CD8-positive, alpha-beta memory T cell (primary cell): ENCODE results near the gene ZNF620. TPM values are rescaled to one million over a fixed set of nuclear protein-coding genes. Genes with fewer than 3 reads are reported as not detected.

Experiments used
- CTCF ChIA-PET: fragments of 350-600 bp; sonication (Branson Sonifier 250); formaldehyde crosslinking; loops from one replicate; lab custom pipeline; 2021; ENCODE audit warnings: antibody characterized with exemption; lab: Charles Lee
- POLR2A ChIA-PET: fragments of 350-600 bp; sonication (Branson Sonifier 250); formaldehyde crosslinking; loops from one replicate; lab custom pipeline; 2021; ENCODE audit warnings: antibody characterized with exemption; lab: Charles Lee
- DNase-seq, 5 donors: peaks; one replicate each; pipeline versions ENCODE4 v3.0.0 to v3.0.0-alpha.2; 2020 to 2022; ENCODE audit warnings: mixed read lengths in 1 of 5
- H3K27ac ChIP-seq: one replicate; pipeline ENCODE4 v1.7.0; 2013; ENCODE audit warnings: low read depth, mild to moderate bottlenecking, low read length, moderate library complexity
- H3K27me3 ChIP-seq: 2 replicates; pipeline ENCODE4 v1.7.0; 2013; ENCODE audit warnings: low read length, mild to moderate bottlenecking; ENCODE audit not compliant: insufficient read depth, poor library complexity, severe bottlenecking
- H3K36me3 ChIP-seq: 2 replicates; pipeline ENCODE4 v1.7.0; 2013; ENCODE audit warnings: mild to moderate bottlenecking, low read length, moderate library complexity; ENCODE audit not compliant: insufficient read depth
- H3K4me1 ChIP-seq: 2 replicates; pipeline ENCODE4 v1.7.0; 2013; ENCODE audit warnings: mild to moderate bottlenecking, low read length, moderate library complexity; ENCODE audit not compliant: insufficient read depth
- H3K4me3 ChIP-seq: 2 replicates; pipeline ENCODE4 v1.7.0; 2013; ENCODE audit warnings: mild to moderate bottlenecking, low read length
- H3K9me3 ChIP-seq: 2 replicates; pipeline ENCODE4 v1.7.0; 2013; ENCODE audit warnings: mild to moderate bottlenecking, low read length
- H3K27ac Mint-ChIP-seq, 8 donors: one replicate each; pipeline ENCODE4 v1.8.0; 2020 to 2021; ENCODE audit warnings: mixed read lengths in 8 of 8, mild to moderate bottlenecking in 6 of 8, inconsistent platforms in 3 of 8, moderate library complexity in 3 of 8
- H3K27me3 Mint-ChIP-seq, 2 donors: one replicate each; pipeline ENCODE4 v1.8.0; 2020 to 2021; ENCODE audit warnings: mixed read lengths in 2 of 2, mild to moderate bottlenecking in 1 of 2, moderate library complexity in 1 of 2
- H3K36me3 Mint-ChIP-seq, 3 donors: one replicate each; pipeline ENCODE4 v1.8.0; 2020 to 2021; ENCODE audit warnings: mixed read lengths in 3 of 3, inconsistent platforms in 1 of 3, mild to moderate bottlenecking in 1 of 3
- H3K4me1 Mint-ChIP-seq, 3 donors: one replicate each; pipeline ENCODE4 v1.8.0; 2020 to 2021; ENCODE audit warnings: mixed read lengths in 3 of 3, inconsistent platforms in 1 of 3, mild to moderate bottlenecking in 1 of 3
- H3K4me3 Mint-ChIP-seq, 7 donors: one replicate each; pipeline ENCODE4 v1.8.0; 2020 to 2021; ENCODE audit warnings: mixed read lengths in 7 of 7, mild to moderate bottlenecking in 6 of 7, moderate library complexity in 4 of 7, inconsistent platforms in 2 of 7
- H3K9me3 Mint-ChIP-seq, 5 donors: one replicate each; pipeline ENCODE4 v1.8.0; 2020 to 2022; ENCODE audit warnings: mixed read lengths in 5 of 5, mild to moderate bottlenecking in 3 of 5, moderate library complexity in 2 of 5, inconsistent platforms in 1 of 5
- polyA plus RNA-seq: library from polyadenylated mRNA; unstranded; fragments of 300-500 nt; fragmentation: Illumina TruSeq; gene quantifications from one replicate; pipeline ENCODE4 v1.2.3, GENCODE V29; 2021
- total RNA-seq, 2 experiments: library from RNA; stranded (reverse); gene quantifications; one replicate each; pipeline ENCODE4 v1.2.3, GENCODE V29; 2021

ZNF620 gene
- total and polyA plus RNA-seq, 3 experiments from 2014 or later = 2.9 to 7.6 (median 7.1) TPM

DNA sequence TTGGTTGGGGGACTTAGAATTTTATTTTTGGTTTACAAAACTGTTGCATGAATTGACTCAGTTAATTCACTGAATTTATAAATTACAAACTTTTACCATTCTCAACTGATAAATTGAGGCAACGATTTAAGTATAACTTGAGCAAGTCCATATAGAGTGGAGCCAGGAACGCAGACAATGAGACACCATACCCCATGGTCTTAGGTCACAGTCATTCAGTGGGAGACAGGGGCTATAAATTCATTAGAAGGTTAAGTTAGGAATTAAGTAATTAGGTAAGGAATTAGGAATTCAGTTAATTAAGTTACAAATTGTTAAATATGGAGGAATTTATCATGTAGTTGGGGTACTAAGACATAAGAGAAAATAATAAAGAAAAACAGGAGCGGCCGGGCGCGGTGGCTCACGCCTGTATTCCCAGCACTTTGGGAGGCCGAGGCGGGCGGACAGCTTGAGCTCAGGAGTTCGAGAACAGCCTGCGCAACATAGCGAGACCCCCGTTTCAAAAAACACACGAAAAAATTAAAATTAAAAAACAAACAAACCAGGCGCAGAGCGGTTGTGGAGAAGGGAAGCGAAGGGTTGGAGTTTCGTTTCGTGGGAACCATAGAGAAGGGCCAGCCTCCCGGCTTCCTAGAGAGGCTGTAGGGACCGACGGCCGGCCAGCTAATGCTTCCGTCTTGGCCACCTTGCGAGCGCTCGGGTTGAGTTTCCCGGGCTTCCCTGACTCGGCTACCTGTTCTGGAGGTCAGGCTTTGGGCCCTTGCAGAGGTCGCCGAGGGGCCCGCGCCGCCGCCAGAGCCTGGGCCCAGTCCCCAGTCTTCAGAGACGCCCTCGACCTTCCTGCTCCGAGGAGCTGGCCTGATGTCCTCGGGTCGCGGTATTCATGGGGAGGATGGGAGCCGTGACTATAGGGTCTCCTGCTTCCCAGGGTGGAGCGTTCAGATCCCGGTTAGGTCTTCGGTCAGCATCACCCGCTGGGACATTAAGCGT lies 29.1 kb upstream of the ZNF620 start, which contains the start of gene ZNF619:
TSS of gene ZNF619 (plus strand) at position 645 of the 993 bp plus-strand sequence. CDS start 858 bp downstream, outside the sequence.
- Mint-ChIP-seq H3K27ac (peak within 1 kb of the TSS; percentile 83 to 99 (median 95)), H3K4me1 (peaks cover 25 to 44% (median 27%) of the 10 kb centered on the region in 3 donors), H3K9me3 (no peaks in the 10 kb centered on the region), H3K36me3 (peaks cover 4 to 43% (median 5%) of the 10 kb centered on the region in 3 donors), H3K4me3 (peak within 1 kb of the TSS; percentile 91 to 98 (median 94)), H3K27me3 (peaks cover 0 to 3% of the 10 kb centered on the region in 2 donors)
- H3K4me3 ChIP-seq = peak within 1 kb of the TSS; percentile 84
- H3K36me3 ChIP-seq = peaks cover under 1% of the 10 kb centered on the region
- peak; percentile 42 to 71 (median 49) for DNase-seq
- POLR2A ChIA-PET = interaction anchor here (0.7 to 2.0 kb wide), 3 partner anchors 20 to 29 kb away, joined by 4 to 14 read pairs (median 5); partner anchors contain the start of genes RPL14 and ZNF620
- CTCF ChIA-PET = interaction anchor here (0.8 to 1.3 kb wide), 3 partner anchors 29 to 168 kb away, joined by 3 to 4 read pairs (median 3); partner anchors contain the start of genes EIF1B and ZNF620
- H3K9me3 ChIP-seq = no peaks in the 10 kb centered on the region
- H3K4me1 ChIP-seq = peaks cover 16% of the 10 kb centered on the region
- no peaks in the 10 kb centered on the region for H3K27me3 ChIP-seq
- peak within 1 kb of the TSS; percentile 78 for H3K27ac ChIP-seq

DNA sequence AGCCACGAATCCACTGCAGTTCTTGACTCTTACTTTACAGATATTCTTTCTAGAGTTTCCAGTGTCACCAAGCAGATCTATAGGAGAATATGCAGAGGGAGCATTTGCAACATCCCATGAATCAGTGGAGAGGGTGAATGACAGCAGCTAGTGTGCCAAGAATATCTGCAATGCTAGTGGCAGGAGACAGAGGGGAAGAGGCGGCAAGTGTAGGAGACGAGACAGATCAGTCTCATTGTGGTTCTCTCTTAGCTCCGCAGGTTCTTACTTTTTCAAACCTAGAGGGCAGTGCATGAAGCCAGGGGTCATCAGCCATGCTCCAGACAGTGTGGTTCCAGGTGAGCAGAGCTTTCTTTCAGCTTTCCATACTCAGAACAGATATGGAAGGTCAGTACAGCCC lies 28.2 kb upstream of the ZNF620 start:
- Histone ChIP-seq H3K4me3 (peak overlapping the region; percentile 84), H3K9me3 (no peaks in the 10 kb centered on the region), H3K27me3 (no peaks in the 10 kb centered on the region), H3K36me3 (peaks cover 6% of the 10 kb centered on the region), H3K4me1 (peaks cover 18% of the 10 kb centered on the region), H3K27ac (peak overlapping the region; percentile 78)
- Mint-ChIP-seq H3K4me1 (peaks cover 32 to 51% (median 36%) of the 10 kb centered on the region in 3 donors), H3K9me3 (no peaks in the 10 kb centered on the region), H3K27me3 (peaks cover 0 to 3% of the 10 kb centered on the region in 2 donors), H3K36me3 (peaks cover 10 to 49% (median 10%) of the 10 kb centered on the region in 3 donors), H3K27ac (peak overlapping the region; percentile 26 to 99 (median 95)), H3K4me3 (peak overlapping the region; percentile 91 to 98 (median 94))
- POLR2A ChIA-PET = interaction anchor here (0.7 to 2.0 kb wide), 3 partner anchors 20 to 28 kb away, joined by 4 to 14 read pairs (median 5); partner anchors contain the start of genes RPL14 and ZNF620
- no peak for DNase-seq
- CTCF ChIA-PET = interaction anchor here (1.2 to 1.3 kb wide), 2 partner anchors 48 to 168 kb away, joined by 3 to 4 read pairs; partner anchors contain the start of gene EIF1B

GRCh38 chr3:40487172-40487571 lies 18.7 kb upstream of the ZNF620 start:
- DNase-seq = no peak
- Mint-ChIP-seq H3K36me3 (peaks cover 32 to 54% (median 45%) of the 10 kb centered on the region in 3 donors), H3K4me3 (no peak overlapping the region), H3K9me3 (peaks cover 0 to 26% (median 14%) of the 10 kb centered on the region in 5 donors), H3K27ac (no peak overlapping the region), H3K27me3 (no peaks in the 10 kb centered on the region), H3K4me1 (peaks cover 11 to 12% (median 11%) of the 10 kb centered on the region in 3 donors)
- H3K4me3 ChIP-seq = no peak overlapping the region
- ChIA-PET POLR2A (interaction anchor here (0.6 to 0.7 kb wide), 3 partner anchors 24 to 37 kb away, joined by 3 to 6 read pairs (median 4); partner anchors contain the start of gene RPL14), CTCF (no interaction called here)
- H3K4me1 ChIP-seq = peaks cover 8% of the 10 kb centered on the region
- H3K27ac ChIP-seq = no peak overlapping the region
- peaks cover 6% of the 10 kb centered on the region for H3K9me3 ChIP-seq
- H3K27me3 ChIP-seq = no peaks in the 10 kb centered on the region
- peaks cover 16% of the 10 kb centered on the region for H3K36me3 ChIP-seq

DNA sequence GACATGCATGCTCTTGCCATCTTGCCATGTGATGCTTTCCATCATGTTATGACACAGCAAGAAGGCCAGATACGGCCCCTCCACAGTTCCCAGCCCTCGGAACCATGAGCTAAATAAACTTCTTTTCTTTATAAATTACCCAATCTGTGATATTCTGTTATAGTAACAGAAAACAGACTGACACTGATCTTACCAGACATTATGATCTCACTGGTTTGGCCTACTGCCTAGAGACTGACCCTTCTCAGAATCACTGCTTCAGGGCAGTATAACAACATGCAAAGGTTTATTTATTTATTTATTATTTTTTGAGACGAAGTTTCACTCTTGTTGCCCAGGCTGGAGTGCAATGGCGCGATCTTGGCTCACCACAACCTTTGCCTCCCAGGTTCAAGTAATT lies 14.9 kb upstream of the ZNF620 start:
- H3K4me1 ChIP-seq = no peaks in the 10 kb centered on the region
- no peak for DNase-seq
- ChIA-PET CTCF (no interaction called here), POLR2A (interaction anchor here (0.6 kb wide), 1 partner anchor 32 kb away, joined by 3 read pairs; no protein-coding TSS in a partner anchor)
- H3K27ac ChIP-seq = no peak overlapping the region
- H3K36me3 Mint-ChIP-seq = peaks cover 24 to 31% (median 29%) of the 10 kb centered on the region in 3 donors
- no peak overlapping the region for H3K27ac Mint-ChIP-seq
- H3K27me3 ChIP-seq = no peaks in the 10 kb centered on the region
- H3K36me3 ChIP-seq = peaks cover 15% of the 10 kb centered on the region
- peaks cover 6% of the 10 kb centered on the region for H3K9me3 ChIP-seq
- peaks cover 0 to 26% (median 14%) of the 10 kb centered on the region in 5 donors for H3K9me3 Mint-ChIP-seq
- no peak overlapping the region for H3K4me3 Mint-ChIP-seq
- no peak overlapping the region for H3K4me3 ChIP-seq
- no peaks in the 10 kb centered on the region for H3K27me3 Mint-ChIP-seq
- peaks cover 0 to 3% (median 0%) of the 10 kb centered on the region in 3 donors for H3K4me1 Mint-ChIP-seq

DNA sequence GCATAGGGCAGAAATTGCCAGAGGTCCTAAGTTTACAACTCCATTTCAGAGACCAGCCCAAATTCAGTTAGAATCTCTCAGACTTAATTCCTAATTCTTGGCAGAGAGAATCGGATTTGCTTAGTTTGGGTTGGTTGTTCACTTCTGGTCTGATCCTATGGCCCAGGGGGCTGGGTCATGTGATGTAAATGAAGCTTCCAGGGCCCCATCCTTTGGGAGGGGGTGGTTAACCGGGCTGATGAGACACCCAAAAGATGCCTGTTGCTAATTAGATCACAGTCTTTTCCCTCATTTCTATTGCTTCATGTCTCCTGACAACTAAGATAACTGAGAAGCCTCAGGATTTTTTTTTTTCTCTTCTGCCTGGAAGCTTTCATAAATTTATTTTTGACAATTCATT lies 11.1 kb upstream of the ZNF620 start:
- ChIA-PET CTCF (interaction anchor here (1.3 kb wide), 1 partner anchor 11 kb away, joined by 3 read pairs; no protein-coding TSS in a partner anchor), POLR2A (no interaction called here)
- Histone ChIP-seq H3K4me3 (no peak overlapping the region), H3K27me3 (no peaks in the 10 kb centered on the region), H3K9me3 (no peaks in the 10 kb centered on the region), H3K27ac (no peak overlapping the region), H3K36me3 (no peaks in the 10 kb centered on the region), H3K4me1 (no peaks in the 10 kb centered on the region)
- no peak overlapping the region for H3K4me3 Mint-ChIP-seq
- H3K27ac Mint-ChIP-seq = no peak overlapping the region
- peaks cover 0 to 5% (median 4%) of the 10 kb centered on the region in 3 donors for H3K36me3 Mint-ChIP-seq
- no peaks in the 10 kb centered on the region for H3K4me1 Mint-ChIP-seq
- no peak for DNase-seq
- H3K27me3 Mint-ChIP-seq = no peaks in the 10 kb centered on the region
- peaks cover 0 to 4% (median 0%) of the 10 kb centered on the region in 5 donors for H3K9me3 Mint-ChIP-seq

- no peak overlapping the region for H3K27ac Mint-ChIP-seq
- H3K36me3 Mint-ChIP-seq = peaks cover 0 to 1% (median 0%) of the 10 kb centered on the region in 3 donors
- CTCF ChIA-PET = no interaction called here
- H3K4me1 ChIP-seq = no peaks in the 10 kb centered on the region
- H3K4me3 Mint-ChIP-seq = no peak overlapping the region
- POLR2A ChIA-PET = no interaction called here
- no peaks in the 10 kb centered on the region for H3K27me3 ChIP-seq
- H3K4me3 ChIP-seq = no peak overlapping the region
- H3K4me1 Mint-ChIP-seq = no peaks in the 10 kb centered on the region
- H3K9me3 ChIP-seq = no peaks in the 10 kb centered on the region
- H3K36me3 ChIP-seq = no peaks in the 10 kb centered on the region
- no peaks in the 10 kb centered on the region for H3K27me3 Mint-ChIP-seq
- H3K9me3 Mint-ChIP-seq = no peaks in the 10 kb centered on the region
- no peak overlapping the region for H3K27ac ChIP-seq
- DNase-seq = no peak
Observed at GRCh38 chr3:40497288-40497687, 8.6 kb upstream of the ZNF620 start.

DNA sequence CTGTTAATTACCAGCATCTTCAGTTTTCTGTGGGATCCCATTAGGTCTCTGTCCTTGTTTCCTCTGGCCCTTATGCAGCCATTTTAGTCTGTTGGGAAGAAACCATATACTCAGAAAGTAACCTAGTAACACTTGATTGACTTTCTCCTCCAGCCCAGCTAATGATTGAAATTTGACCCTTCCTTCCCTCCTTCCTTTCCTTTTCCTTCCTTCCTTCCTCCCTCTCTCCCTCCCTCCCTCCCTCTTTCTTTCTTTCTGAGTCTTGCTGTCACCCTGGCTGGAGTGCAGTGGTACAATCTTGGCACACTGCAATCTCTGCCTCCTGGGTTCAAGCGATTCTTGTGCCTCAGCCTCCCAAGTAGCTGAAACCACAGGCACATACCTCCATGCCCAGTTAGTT lies 5.9 kb upstream of the ZNF620 start:
- H3K9me3 Mint-ChIP-seq = no peaks in the 10 kb centered on the region
- no peaks in the 10 kb centered on the region for H3K4me1 ChIP-seq
- H3K27me3 Mint-ChIP-seq = no peaks in the 10 kb centered on the region
- H3K4me3 ChIP-seq = no peak overlapping the region
- H3K27ac Mint-ChIP-seq = peak overlapping the region in 1 of 8 donors; percentile 37
- peaks cover 0 to 1% (median 0%) of the 10 kb centered on the region in 3 donors for H3K36me3 Mint-ChIP-seq
- POLR2A ChIA-PET = no interaction called here
- H3K4me3 Mint-ChIP-seq = no peak overlapping the region
- no peaks in the 10 kb centered on the region for H3K36me3 ChIP-seq
- no peaks in the 10 kb centered on the region for H3K9me3 ChIP-seq
- DNase-seq = no peak
- H3K4me1 Mint-ChIP-seq = peaks cover 0 to 2% (median under 1%) of the 10 kb centered on the region in 3 donors
- H3K27ac ChIP-seq = no peak overlapping the region
- CTCF ChIA-PET = no interaction called here
- H3K27me3 ChIP-seq = no peaks in the 10 kb centered on the region
